ENCODE data around the gene ZFAND3.

DNA sequence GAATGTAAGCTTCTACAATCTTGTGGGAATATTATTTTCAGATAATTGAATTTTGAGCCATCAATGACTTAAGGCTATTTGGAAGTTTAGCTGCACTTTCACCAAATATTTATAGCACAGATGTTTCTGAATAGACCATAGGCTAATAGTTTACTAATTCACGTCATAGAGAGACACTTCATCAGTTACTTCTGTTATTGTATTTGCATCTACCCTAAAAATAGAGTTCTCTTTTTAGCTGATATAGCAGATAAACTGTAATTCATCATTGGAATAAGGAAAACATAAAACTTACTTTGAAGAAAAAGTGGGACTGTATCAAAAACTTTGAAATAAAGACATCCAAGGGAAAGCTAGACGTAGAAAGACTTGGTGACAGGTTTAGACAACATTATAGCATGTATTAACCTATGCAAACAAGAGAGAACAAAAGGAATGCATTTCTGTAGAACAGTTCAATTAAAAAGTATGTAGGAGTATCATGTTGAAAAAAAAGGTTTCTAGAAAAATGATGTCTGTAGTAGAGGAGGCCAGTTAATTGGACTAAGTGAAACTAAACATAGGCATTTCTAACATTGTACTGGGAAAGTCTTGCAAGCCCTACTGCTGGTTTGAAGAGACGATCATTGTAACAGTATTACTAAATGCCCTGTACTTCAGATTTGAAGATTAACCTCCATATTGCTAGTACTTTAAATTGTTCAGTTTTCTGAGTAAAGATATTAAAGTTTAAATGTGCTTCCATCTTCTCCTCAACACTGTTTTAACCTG is 123.3 kb downstream of the ZFAND3 start:
- TF ChIP-seq, protein P1, sequence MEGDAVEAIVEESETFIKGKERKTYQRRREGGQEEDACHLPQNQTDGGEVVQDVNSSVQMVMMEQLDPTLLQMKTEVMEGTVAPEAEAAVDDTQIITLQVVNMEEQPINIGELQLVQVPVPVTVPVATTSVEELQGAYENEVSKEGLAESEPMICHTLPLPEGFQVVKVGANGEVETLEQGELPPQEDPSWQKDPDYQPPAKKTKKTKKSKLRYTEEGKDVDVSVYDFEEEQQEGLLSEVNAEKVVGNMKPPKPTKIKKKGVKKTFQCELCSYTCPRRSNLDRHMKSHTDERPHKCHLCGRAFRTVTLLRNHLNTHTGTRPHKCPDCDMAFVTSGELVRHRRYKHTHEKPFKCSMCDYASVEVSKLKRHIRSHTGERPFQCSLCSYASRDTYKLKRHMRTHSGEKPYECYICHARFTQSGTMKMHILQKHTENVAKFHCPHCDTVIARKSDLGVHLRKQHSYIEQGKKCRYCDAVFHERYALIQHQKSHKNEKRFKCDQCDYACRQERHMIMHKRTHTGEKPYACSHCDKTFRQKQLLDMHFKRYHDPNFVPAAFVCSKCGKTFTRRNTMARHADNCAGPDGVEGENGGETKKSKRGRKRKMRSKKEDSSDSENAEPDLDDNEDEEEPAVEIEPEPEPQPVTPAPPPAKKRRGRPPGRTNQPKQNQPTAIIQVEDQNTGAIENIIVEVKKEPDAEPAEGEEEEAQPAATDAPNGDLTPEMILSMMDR (IDR thresholded peaks at IDR 0.05 in 4 of 5, conservative IDR thresholded peaks at IDR 0.05 in 1 of 5): no peak
- TF ChIP-seq POLR2A (IDR thresholded peaks at IDR 0.05): no peak

Data from gastrocnemius medialis (tissue), 4 donors.